Neural crest cell (in vitro differentiated cells): Measurements from ENCODE around the gene JAML. TPM values are rescaled to one million over a fixed set of nuclear protein-coding genes. Genes with fewer than 3 reads are reported as not detected.

Experiments used
- DNase-seq: peaks from one replicate; pipeline ENCODE4 v3.0.0; 2021; ENCODE audit warnings: low read depth, mixed read lengths, low spot score
- H3K27ac Mint-ChIP-seq: one replicate; pipeline ENCODE4 v1.8.0; 2021; ENCODE audit warnings: mild to moderate bottlenecking, mixed read lengths; ENCODE audit not compliant: unreplicated experiment
- H3K27me3 Mint-ChIP-seq: 2 replicates; pipeline ENCODE4 v1.8.0; 2021; ENCODE audit warnings: low read depth, mild to moderate bottlenecking, mixed read lengths
- H3K36me3 Mint-ChIP-seq: 2 replicates; pipeline ENCODE4 v1.8.0; 2021; ENCODE audit warnings: low read depth, mild to moderate bottlenecking, mixed read lengths
- H3K4me1 Mint-ChIP-seq: 2 replicates; pipeline ENCODE4 v1.8.0; 2021; ENCODE audit warnings: mixed read lengths
- H3K4me3 Mint-ChIP-seq: one replicate; pipeline ENCODE4 v1.8.0; 2021; ENCODE audit warnings: mild to moderate bottlenecking, mixed read lengths
- H3K9me3 Mint-ChIP-seq: 2 replicates; pipeline ENCODE4 v1.8.0; 2021; ENCODE audit warnings: mixed read lengths
- CTCF ChIP-seq: fragments of 200-600 bp; sonication (generic); conservative IDR thresholded peaks from 2 replicates; pipeline ENCODE4 v1.5.0; 2021; ENCODE audit warnings: antibody characterized with exemption, mild to moderate bottlenecking
- total RNA-seq: library from RNA; stranded (reverse); gene quantifications from 2 replicates; pipeline ENCODE4 v1.2.1, GENCODE V29; 2021

JAML gene
- total RNA-seq, 1 donor from 2014 or later, result not detected

- Mint-ChIP-seq H3K27ac (no peak overlapping the region), H3K4me1 (peaks cover 7% of the 10 kb centered on the region), H3K4me3 (no peak overlapping the region), H3K9me3 (no peaks in the 10 kb centered on the region), H3K27me3 (peaks cover 77% of the 10 kb centered on the region), H3K36me3 (no peaks in the 10 kb centered on the region)
- TF ChIP-seq CTCF, result no peak
- DNase-seq, result no peak
Observed at GRCh38 chr11:118168316-118168715, 56.5 kb downstream of the JAML start.

- Mint-ChIP-seq H3K4me3 (no peak overlapping the region), H3K27me3 (peaks cover 77% of the 10 kb centered on the region), H3K36me3 (no peaks in the 10 kb centered on the region), H3K27ac (no peak overlapping the region), H3K4me1 (peaks cover 9% of the 10 kb centered on the region), H3K9me3 (no peaks in the 10 kb centered on the region)
- no peak for DNase-seq
- TF ChIP-seq CTCF, result no peak
Observed at GRCh38 chr11:118167906-118168305, 56.9 kb downstream of the JAML start.

GRCh38 chr11:118167253-118167652 is 57.6 kb downstream of the JAML start:
- TF ChIP-seq CTCF, result no peak
- H3K4me3 Mint-ChIP-seq, result no peak overlapping the region
- no peak overlapping the region for H3K27ac Mint-ChIP-seq
- H3K4me1 Mint-ChIP-seq, result peaks cover 9% of the 10 kb centered on the region
- no peak for DNase-seq
- peaks cover 77% of the 10 kb centered on the region for H3K27me3 Mint-ChIP-seq
- H3K36me3 Mint-ChIP-seq, result no peaks in the 10 kb centered on the region
- H3K9me3 Mint-ChIP-seq, result no peaks in the 10 kb centered on the region

- H3K27ac Mint-ChIP-seq, result peak overlapping the region; percentile 91
- H3K36me3 Mint-ChIP-seq, result no peaks in the 10 kb centered on the region
- H3K27me3 Mint-ChIP-seq, result peaks cover 76% of the 10 kb centered on the region
- no peak for TF ChIP-seq CTCF
- peaks cover 6% of the 10 kb centered on the region for H3K4me1 Mint-ChIP-seq
- H3K4me3 Mint-ChIP-seq, result no peak overlapping the region
- H3K9me3 Mint-ChIP-seq, result no peaks in the 10 kb centered on the region
- no peak for DNase-seq
Observed at GRCh38 chr11:118166641-118167040, 58.2 kb downstream of the JAML start.

GRCh38 chr11:118164885-118165284 is 59.9 kb downstream of the JAML start:
- H3K9me3 Mint-ChIP-seq, result no peaks in the 10 kb centered on the region
- H3K36me3 Mint-ChIP-seq, result no peaks in the 10 kb centered on the region
- peaks cover 75% of the 10 kb centered on the region for H3K27me3 Mint-ChIP-seq
- TF ChIP-seq CTCF, result no peak
- H3K4me1 Mint-ChIP-seq, result peaks cover 6% of the 10 kb centered on the region
- no peak for DNase-seq
- H3K4me3 Mint-ChIP-seq, result no peak overlapping the region
- no peak overlapping the region for H3K27ac Mint-ChIP-seq

GRCh38 chr11:118163494-118163893 is 61.3 kb downstream of the JAML start:
- peaks cover 75% of the 10 kb centered on the region for H3K27me3 Mint-ChIP-seq

More at GRCh38 chr11:118163494-118163893, 61.3 kb downstream of the JAML start:
- TF ChIP-seq CTCF, result no peak
- no peak for DNase-seq
- Mint-ChIP-seq H3K27ac (no peak overlapping the region), H3K4me3 (no peak overlapping the region), H3K36me3 (no peaks in the 10 kb centered on the region), H3K4me1 (peaks cover 6% of the 10 kb centered on the region), H3K9me3 (no peaks in the 10 kb centered on the region)
